ENCODE data around the gene PAPOLB. TPM values are rescaled to one million over a fixed set of nuclear protein-coding genes. Genes with fewer than 3 reads are reported as not detected.
A peak's percentile ranks its signal among the peaks of the same experiment; 100 is the strongest.

The PAPOLB gene
- total and polyA plus RNA-seq, 2 experiments from 2014 or later = not detected

- no peak overlapping the region for H2AFZ ChIP-seq
- H4K20me1 ChIP-seq (ENCODE audit: insufficient read depth, poor library complexity, severe bottlenecking) = no peaks in the 10 kb centered on the region
- H3K79me2 ChIP-seq = no peaks in the 10 kb centered on the region
- H3K27me3 ChIP-seq = no peaks in the 10 kb centered on the region
- no peaks in the 10 kb centered on the region for H3K4me1 ChIP-seq (ENCODE audit: insufficient read depth)
- H3K36me3 ChIP-seq (replicated peaks; ENCODE audit: insufficient read depth, low read depth) = no peaks in the 10 kb centered on the region
- H3K27ac ChIP-seq = no peak overlapping the region
- no peaks in the 10 kb centered on the region for H3K9me3 ChIP-seq (ENCODE audit: low read depth)
- H3K9me2 ChIP-seq (replicated peaks; ENCODE audit: insufficient read depth) = no peaks in the 10 kb centered on the region
- no peak for DNase-seq (ENCODE audit: low spot score)
- WGBS (ENCODE audit: low lambda C conversion rate, missing lambda C conversion rate) = 96% methylated on average over 16 of the region's 16 CpGs
- no peak overlapping the region for H3K4me3 ChIP-seq
- TF ChIP-seq EZH2phosphoT487 (IDR thresholded peaks at IDR 0.05; ENCODE audit: low read depth, severe bottlenecking, unreplicated experiment) (no peak), EZH2 (IDR thresholded peaks at IDR 0.05; ENCODE audit: borderline replicate concordance) (no peak), CTCF (IDR thresholded peaks at IDR 0.05; ENCODE audit: poor library complexity) (no peak)
- no peak overlapping the region for H3K4me2 ChIP-seq
Measured at GRCh38 chr7:4832711-4833110, 29.1 kb downstream of the PAPOLB start.

GRCh38 chr7:4831723-4832495 is 29.9 kb downstream of the PAPOLB start:
- TF ChIP-seq EZH2phosphoT487 (IDR thresholded peaks at IDR 0.05; ENCODE audit: low read depth, severe bottlenecking, unreplicated experiment) (no peak), CTCF (IDR thresholded peaks at IDR 0.05; ENCODE audit: poor library complexity) (no peak)
- H3K4me3 ChIP-seq = no peak overlapping the region
- no peaks in the 10 kb centered on the region for H3K36me3 ChIP-seq (replicated peaks; ENCODE audit: insufficient read depth, low read depth)
- H3K27ac ChIP-seq = no peak overlapping the region
- 86% methylated on average over 17 of the region's 17 CpGs for WGBS (ENCODE audit: low lambda C conversion rate, missing lambda C conversion rate)
- H2AFZ ChIP-seq = no peak overlapping the region
- H3K4me1 ChIP-seq (ENCODE audit: insufficient read depth) = no peaks in the 10 kb centered on the region
- no peaks in the 10 kb centered on the region for H3K9me2 ChIP-seq (replicated peaks; ENCODE audit: insufficient read depth)
- H3K4me2 ChIP-seq = no peak overlapping the region
- no peaks in the 10 kb centered on the region for H3K79me2 ChIP-seq
- H4K20me1 ChIP-seq (ENCODE audit: insufficient read depth, poor library complexity, severe bottlenecking) = no peaks in the 10 kb centered on the region
- no peaks in the 10 kb centered on the region for H3K27me3 ChIP-seq
- no peaks in the 10 kb centered on the region for H3K9me3 ChIP-seq (ENCODE audit: low read depth)
- DNase-seq (ENCODE audit: low spot score) = no peak

GRCh38 chr7:4830176-4830575 is 31.7 kb downstream of the PAPOLB start:
- H3K4me2 ChIP-seq = no peak overlapping the region
- WGBS (ENCODE audit: low lambda C conversion rate, missing lambda C conversion rate) = 43% methylated on average over 14 of the region's 14 CpGs

More at GRCh38 chr7:4830176-4830575, 31.7 kb downstream of the PAPOLB start:
- Histone ChIP-seq H3K9me3 (ENCODE audit: low read depth) (no peaks in the 10 kb centered on the region), H3K4me1 (ENCODE audit: insufficient read depth) (no peaks in the 10 kb centered on the region), H3K27ac (no peak overlapping the region), H3K4me3 (no peak overlapping the region), H4K20me1 (ENCODE audit: insufficient read depth, poor library complexity, severe bottlenecking) (no peaks in the 10 kb centered on the region), H3K9me2 (replicated peaks; ENCODE audit: insufficient read depth) (no peaks in the 10 kb centered on the region), H2AFZ (no peak overlapping the region), H3K27me3 (no peaks in the 10 kb centered on the region), H3K79me2 (no peaks in the 10 kb centered on the region), H3K36me3 (replicated peaks; ENCODE audit: insufficient read depth, low read depth) (no peaks in the 10 kb centered on the region)
- DNase-seq (ENCODE audit: low spot score) = peak; percentile 87
- TF ChIP-seq CTCF (IDR thresholded peaks at IDR 0.05; ENCODE audit: poor library complexity) (peak; percentile 93), EZH2 (IDR thresholded peaks at IDR 0.05; ENCODE audit: borderline replicate concordance) (no peak)
